Mesenteric fat pad (tissue), 1 donor: ENCODE results near the gene TTC17. TPM values are rescaled to one million over a fixed set of nuclear protein-coding genes. Genes with fewer than 3 reads are reported as not detected.
"Not testable (repeated sequence)": the region's sequence is repeated elsewhere in the genome, so short reads cannot be mapped to it uniquely, and the experiment has no call there.

Experiments
- DNase-seq: peaks from one replicate; pipeline ENCODE4 v3.0.0-alpha.2; 2020; ENCODE audit warnings: low spot score
- long read RNA-seq: library from polyadenylated mRNA; unstranded; transcript quantifications from one replicate; pipeline ENCODE4 v2.0.0, GENCODE V29; 2020
- total RNA-seq: library from RNA; stranded (reverse); fragmentation: NEBNext Ultra II Directional; extraction: Animal tissue kit (Norgen Biotek cat#: 25700); gene quantifications from one replicate; pipeline ENCODE4 v1.2.1, GENCODE V29; 2021
- donor health status: DM: yes; HTN: yes; CAD: no.

The TTC17 gene, protein sequence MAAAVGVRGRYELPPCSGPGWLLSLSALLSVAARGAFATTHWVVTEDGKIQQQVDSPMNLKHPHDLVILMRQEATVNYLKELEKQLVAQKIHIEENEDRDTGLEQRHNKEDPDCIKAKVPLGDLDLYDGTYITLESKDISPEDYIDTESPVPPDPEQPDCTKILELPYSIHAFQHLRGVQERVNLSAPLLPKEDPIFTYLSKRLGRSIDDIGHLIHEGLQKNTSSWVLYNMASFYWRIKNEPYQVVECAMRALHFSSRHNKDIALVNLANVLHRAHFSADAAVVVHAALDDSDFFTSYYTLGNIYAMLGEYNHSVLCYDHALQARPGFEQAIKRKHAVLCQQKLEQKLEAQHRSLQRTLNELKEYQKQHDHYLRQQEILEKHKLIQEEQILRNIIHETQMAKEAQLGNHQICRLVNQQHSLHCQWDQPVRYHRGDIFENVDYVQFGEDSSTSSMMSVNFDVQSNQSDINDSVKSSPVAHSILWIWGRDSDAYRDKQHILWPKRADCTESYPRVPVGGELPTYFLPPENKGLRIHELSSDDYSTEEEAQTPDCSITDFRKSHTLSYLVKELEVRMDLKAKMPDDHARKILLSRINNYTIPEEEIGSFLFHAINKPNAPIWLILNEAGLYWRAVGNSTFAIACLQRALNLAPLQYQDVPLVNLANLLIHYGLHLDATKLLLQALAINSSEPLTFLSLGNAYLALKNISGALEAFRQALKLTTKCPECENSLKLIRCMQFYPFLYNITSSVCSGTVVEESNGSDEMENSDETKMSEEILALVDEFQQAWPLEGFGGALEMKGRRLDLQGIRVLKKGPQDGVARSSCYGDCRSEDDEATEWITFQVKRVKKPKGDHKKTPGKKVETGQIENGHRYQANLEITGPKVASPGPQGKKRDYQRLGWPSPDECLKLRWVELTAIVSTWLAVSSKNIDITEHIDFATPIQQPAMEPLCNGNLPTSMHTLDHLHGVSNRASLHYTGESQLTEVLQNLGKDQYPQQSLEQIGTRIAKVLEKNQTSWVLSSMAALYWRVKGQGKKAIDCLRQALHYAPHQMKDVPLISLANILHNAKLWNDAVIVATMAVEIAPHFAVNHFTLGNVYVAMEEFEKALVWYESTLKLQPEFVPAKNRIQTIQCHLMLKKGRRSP
- 69.3 TPM for total RNA-seq
- long read RNA-seq, full-length matches to known transcripts = 7 of 58 reads
- long read RNA-seq, partial matches to known transcripts = 24 of 58 reads
- long read RNA-seq, other reads (novel, unspliced or antisense) = 27 of 58 reads

DNA sequence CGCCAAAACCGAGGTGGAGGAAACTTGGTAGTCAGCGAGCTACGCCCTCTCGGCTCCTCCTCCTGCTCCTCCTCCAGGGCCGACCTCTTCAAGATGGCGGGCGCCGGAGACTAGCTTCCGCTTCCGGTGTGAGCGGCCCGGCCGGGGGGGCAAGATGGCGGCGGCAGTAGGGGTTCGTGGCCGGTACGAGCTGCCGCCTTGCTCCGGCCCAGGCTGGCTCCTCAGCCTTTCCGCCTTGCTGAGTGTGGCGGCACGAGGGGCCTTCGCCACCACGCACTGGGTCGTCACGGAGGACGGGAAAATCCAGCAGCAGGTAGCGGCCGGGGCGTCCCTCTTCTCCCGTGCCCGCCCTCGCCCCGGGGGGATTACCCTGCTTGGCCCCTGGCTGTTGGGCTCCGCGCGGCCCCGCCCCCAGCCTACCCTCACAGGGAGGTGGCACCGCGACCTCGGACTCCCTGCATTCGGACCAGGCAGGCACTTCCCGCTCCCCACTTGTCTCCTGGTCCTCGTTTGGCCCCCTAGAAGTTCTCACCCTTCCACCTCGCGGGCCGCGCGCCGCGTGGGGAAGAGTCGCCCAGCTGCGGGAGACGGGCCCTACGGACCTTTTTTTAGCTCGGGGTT is at the start of gene TTC17:
TTC17 (plus strand) TSS at position 120 of the 621 bp plus-strand sequence; CDS start at position 155, 35 bp downstream.
- DNase-seq = peak; percentile 99

DNA sequence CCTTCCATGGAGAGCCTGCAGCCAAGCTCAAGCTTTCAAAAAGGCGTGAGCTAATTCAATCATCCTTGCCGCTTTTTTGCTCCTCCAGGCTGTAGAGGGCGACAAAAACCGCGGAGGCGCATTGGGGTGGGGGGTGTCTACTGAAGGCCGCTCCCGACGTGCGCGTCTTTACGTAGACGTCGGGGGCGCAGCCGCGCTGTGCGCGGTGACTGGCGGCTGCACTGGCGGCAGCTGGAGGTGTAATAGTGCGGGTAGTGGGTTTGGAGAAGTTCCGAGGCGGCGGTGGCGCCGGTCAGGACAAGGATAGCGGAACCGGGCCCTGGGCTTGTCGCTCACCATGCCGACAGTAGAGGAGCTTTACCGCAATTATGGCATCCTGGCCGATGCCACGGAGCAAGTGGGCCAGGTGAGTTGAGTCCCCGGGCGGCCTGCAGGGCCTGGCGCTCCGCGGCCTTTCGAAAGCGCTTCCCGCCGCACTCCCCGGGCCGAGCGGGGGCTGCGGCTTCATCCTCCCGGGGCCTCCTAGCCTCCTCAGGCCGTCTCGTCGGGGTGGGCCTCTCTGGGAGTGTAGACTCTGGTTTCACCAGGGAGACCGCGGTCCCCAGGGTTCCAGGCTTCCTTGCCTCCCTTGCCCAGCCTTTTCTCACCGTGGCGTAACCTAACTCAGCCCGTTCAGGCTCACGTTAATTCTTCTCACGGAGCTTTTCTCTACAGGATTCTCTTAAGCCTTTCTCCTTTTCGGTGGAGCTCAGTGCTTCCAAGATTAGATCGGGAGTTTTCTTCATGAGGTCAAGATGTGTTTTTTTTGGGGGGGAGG is 46.7 kb upstream of the TTC17 start, which contains the start of gene API5:
API5 (plus strand) TSS at position 206 of the 817 bp plus-strand sequence; CDS start at position 338, 132 bp downstream.
- peak; percentile 95 for DNase-seq

DNA sequence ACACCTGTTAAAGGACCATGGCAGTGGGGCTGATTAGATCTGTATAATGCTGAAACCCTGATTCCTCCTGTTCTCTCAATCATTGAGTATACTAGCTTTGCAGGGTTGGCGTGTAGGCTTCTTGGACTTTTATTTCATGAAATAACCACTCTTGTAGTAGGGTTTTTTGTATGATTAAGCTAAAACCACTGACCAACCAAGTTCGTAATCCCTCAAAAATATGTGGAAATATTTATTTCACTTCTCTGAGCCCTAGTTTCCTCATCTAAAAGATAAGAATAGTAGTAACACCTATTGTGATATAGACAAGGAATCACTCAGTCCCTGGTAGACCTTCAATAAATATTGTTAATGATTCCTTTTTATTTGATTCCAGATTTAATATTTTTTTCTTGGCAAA is 42.8 kb upstream of the TTC17 start:
- no peak for DNase-seq

DNA sequence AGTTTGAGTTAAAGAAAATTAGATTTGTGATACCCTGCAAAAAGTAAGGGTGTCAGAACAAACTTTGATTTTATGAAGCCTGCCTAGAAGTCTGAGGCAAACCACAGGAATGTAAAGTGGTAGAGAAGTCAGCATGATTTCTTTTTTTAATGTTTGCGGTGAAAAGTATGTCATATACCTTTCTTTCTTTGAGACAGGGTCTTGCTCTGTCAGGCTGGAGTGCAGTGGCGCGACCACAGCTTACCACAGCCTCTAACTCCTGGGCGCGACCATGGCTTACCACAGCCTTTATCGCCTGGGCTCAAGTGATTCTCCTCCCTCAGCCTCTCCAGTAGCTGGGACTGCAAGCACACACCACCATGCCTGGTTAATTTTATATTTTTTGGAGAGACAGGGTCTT is 42.3 kb upstream of the TTC17 start:
- DNase-seq = no peak

DNA sequence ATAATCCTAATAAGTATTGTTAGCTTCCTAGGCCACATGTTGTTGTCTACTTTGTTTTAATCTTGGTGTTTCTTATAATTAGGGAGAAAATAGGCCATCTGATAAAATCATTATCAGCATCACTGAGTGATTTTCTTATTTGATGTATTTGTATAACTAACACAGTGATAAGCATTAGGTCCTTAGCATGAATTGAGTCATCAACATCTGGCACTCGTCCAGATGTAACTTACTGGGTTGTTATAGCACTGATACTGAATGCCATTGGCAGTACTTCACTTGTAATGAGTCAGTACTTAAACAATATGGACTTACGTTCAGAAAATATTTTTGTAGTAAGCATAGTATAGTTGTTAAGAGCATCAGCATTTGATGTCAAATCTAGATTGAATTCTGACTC is 30.7 kb upstream of the TTC17 start:
- no peak for DNase-seq

GRCh38 chr11:43328482-43328881 is 30.2 kb upstream of the TTC17 start:
- DNase-seq = no peak

GRCh38 chr11:43341159-43341558 is 17.6 kb upstream of the TTC17 start:
- no peak for DNase-seq

GRCh38 chr11:43351426-43351825 is 7.3 kb upstream of the TTC17 start:
- DNase-seq = not testable (repeated sequence)

- no peak for DNase-seq
These were observed 4.4 kb upstream of the TTC17 start for GRCh38 chr11:43354311-43354710.

- DNase-seq = no peak
These were observed 2.4 kb upstream of the TTC17 start for GRCh38 chr11:43356336-43356735.

DNA sequence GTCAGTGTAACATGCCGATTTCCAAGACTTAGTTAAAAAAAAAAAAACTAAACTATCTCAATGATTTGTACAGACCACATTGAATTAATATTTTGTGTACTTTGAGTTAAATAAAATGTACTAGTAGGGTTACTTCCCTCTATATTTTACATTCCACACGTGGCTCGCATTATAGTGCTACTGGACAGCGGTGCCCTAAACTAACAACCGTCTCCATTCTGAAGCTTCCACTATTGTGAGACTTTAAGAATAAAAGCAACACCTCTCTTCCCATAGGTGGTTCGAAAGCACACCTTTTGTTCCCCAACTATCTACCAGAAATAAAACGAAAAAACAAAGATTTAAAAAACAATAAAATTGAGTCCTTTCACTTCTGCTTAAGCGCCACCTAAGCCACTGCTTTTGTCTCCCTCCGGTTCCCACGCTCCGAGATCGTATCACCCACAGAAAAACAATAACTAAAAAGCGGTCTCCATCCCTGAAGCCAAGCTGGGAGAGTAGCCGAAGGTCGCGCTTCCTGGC is 380 bp upstream of the TTC17 start:
- no peak for DNase-seq

DNA sequence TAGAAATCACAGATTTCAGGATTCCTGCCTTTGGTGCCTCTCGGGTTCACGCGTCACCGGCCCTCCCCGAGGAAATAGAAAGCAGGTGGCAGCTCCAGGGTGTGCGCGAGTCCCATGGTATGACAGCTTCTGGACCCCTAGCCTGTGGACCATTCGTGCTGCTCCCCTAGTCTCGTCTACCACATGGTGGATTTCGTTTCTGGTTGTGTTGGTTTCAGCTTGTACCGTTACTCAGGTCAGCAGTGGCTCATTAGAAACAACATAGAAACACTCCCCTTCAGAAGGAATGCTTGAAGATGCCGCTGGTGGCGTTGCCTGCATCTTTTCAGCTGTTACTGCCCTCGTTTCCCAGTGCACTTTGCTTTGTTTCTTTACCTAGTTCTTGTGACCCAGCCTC is 700 bp downstream of the TTC17 start:
- no peak for DNase-seq

GRCh38 chr11:43360361-43361032 is 1.8 kb downstream of the TTC17 start:
- no peak for DNase-seq

DNA sequence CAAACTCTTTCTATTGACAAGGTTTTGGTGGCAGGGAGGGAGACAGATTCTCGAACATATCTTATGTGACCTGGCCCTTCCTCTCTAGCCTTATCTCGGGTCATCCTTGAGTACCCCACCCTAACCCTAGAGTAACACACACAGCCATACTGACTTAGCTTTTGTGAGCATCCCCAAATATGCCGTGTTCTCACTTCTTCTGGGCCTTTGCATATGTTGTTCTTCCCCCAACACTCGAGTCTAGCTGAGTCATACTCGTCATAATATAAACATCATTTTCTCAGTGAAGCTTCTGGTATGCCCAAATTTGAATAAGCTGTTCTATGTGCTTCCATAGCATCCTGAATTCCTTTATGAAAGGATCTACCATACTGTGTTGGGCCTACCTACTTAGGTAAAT is 8.0 kb downstream of the TTC17 start:
- DNase-seq = no peak

DNA sequence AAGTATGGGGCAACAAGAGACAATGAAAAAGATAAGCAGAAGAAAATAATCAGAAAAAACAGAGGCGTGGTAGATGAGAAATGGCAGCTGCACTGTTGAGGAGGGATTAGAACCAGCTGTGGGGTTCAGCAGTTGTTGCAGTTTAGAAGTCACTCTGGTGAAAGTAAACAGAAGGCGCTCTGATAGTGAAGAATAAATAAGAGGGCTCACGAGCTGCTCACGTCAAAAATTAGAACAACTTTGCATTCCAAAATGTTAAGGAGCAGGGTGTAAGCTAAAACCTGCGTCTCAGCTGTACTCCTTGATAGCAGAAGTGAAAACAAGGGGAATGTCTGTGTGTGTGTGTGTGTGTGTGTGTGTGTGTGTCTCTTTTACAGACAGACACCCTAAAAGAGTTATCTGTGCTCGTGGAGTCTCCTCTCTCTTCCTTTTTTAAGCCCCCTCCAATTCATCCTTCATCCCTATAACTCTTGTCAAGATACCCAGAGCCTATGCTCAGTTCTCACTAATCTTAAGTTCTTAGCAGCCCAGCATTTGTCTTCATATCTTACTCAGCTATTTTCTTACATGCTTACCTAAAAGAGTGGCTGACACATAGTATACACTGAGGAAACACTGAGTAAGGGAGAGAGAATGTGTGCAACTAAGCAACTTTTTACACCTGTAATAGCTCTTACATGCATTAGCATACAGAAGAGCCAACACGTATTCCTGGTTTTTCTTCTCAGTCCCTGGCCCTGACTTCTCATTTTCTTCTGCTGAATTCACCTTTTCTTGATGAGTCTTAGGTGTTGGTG is 8.9 kb downstream of the TTC17 start:
- DNase-seq = no peak

- no peak for DNase-seq
These were observed 17.3 kb downstream of the TTC17 start for GRCh38 chr11:43376065-43376464.

- DNase-seq = no peak
These were observed 17.9 kb downstream of the TTC17 start for GRCh38 chr11:43376594-43376993.

DNA sequence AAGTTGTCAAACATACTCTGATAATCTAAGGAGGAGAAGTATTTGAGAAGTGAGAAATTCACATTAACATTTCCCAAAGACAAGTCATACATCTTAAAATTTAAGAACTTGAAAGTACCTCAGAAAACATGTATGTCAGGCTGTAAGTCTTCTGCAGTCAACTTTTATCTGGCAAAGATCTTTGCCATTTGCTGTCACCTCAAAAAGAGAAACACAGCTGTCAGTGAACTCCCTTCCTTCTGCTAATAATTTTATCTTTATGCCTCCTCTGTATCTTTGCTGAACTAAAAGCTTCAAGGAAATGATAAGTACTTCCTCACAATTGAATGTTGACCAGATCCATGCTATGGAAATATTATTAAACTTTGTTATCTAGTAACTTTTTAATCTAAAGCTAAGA is 18.7 kb downstream of the TTC17 start:
- no peak for DNase-seq
